Nephron progenitor cell (in vitro differentiated cells): ENCODE results near the gene WAS.
"Not testable (repeated sequence)": the region's sequence is repeated elsewhere in the genome, so short reads cannot be mapped to it uniquely, and the experiment has no call there.

ENCODE experiments used
- DNase-seq: peaks from one replicate; pipeline ENCODE4 v3.0.0; 2021
- H3K27ac Mint-ChIP-seq: 2 replicates; pipeline ENCODE4 v1.8.0; 2021; ENCODE audit warnings: mild to moderate bottlenecking, moderate library complexity, mixed read lengths
- H3K27me3 Mint-ChIP-seq: 2 replicates; pipeline ENCODE4 v1.8.0; 2021; ENCODE audit warnings: mild to moderate bottlenecking, low read depth, mixed read lengths; ENCODE audit not compliant: poor library complexity
- H3K36me3 Mint-ChIP-seq: 2 replicates; pipeline ENCODE4 v1.8.0; 2021; ENCODE audit warnings: low read depth, mixed read lengths
- H3K4me1 Mint-ChIP-seq: 2 replicates; pipeline ENCODE4 v1.8.0; 2021; ENCODE audit warnings: mixed read lengths
- H3K4me3 Mint-ChIP-seq: 2 replicates; pipeline ENCODE4 v1.8.0; 2021; ENCODE audit warnings: mild to moderate bottlenecking, moderate library complexity, mixed read lengths
- H3K9me3 Mint-ChIP-seq: 2 replicates; pipeline ENCODE4 v1.8.0; 2021; ENCODE audit warnings: mild to moderate bottlenecking, moderate library complexity, mixed read lengths
- TF ChIP-seq, protein P1 (sequence below): fragments of 200-600 bp; sonication (generic); IDR thresholded peaks from 2 replicates; pipeline ENCODE4 v1.5.0; 2021; ENCODE audit warnings: antibody characterized with exemption

The WAS gene

GRCh38 chrX:48663241-48663640, 20.4 kb upstream of the WAS start:
- peaks cover 10% of the 10 kb centered on the region for H3K36me3 Mint-ChIP-seq
- TF ChIP-seq, protein P1, sequence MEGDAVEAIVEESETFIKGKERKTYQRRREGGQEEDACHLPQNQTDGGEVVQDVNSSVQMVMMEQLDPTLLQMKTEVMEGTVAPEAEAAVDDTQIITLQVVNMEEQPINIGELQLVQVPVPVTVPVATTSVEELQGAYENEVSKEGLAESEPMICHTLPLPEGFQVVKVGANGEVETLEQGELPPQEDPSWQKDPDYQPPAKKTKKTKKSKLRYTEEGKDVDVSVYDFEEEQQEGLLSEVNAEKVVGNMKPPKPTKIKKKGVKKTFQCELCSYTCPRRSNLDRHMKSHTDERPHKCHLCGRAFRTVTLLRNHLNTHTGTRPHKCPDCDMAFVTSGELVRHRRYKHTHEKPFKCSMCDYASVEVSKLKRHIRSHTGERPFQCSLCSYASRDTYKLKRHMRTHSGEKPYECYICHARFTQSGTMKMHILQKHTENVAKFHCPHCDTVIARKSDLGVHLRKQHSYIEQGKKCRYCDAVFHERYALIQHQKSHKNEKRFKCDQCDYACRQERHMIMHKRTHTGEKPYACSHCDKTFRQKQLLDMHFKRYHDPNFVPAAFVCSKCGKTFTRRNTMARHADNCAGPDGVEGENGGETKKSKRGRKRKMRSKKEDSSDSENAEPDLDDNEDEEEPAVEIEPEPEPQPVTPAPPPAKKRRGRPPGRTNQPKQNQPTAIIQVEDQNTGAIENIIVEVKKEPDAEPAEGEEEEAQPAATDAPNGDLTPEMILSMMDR = no peak
- H3K9me3 Mint-ChIP-seq = peaks cover 47% of the 10 kb centered on the region
- no peak overlapping the region for H3K27ac Mint-ChIP-seq
- peaks cover 1% of the 10 kb centered on the region for H3K4me1 Mint-ChIP-seq
- H3K27me3 Mint-ChIP-seq = peaks cover 3% of the 10 kb centered on the region
- DNase-seq = no peak
- H3K4me3 Mint-ChIP-seq = no peak overlapping the region

DNA sequence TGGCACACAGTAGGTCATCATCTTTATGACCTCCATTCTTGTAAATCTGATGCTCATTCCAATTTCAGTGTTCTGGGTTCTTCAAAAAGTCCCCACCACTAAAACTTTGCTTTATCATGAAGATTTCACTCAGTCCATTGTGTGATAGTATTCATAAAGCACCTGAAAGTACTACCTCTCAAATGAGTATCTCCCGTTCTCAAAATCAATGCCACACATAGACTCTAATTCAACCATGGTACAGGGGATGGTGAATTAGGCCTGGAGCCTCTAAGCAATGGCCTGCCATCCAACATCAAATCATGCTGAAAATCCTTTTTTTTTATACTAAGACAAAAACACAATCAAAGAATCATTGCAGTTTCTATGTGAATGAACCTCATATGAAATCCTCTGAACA, 19.4 kb upstream of the WAS start:
- Mint-ChIP-seq H3K36me3 (peaks cover 10% of the 10 kb centered on the region), H3K9me3 (peaks cover 49% of the 10 kb centered on the region), H3K4me1 (peaks cover 5% of the 10 kb centered on the region), H3K27ac (no peak overlapping the region), H3K27me3 (peaks cover 3% of the 10 kb centered on the region), H3K4me3 (no peak overlapping the region)
- TF ChIP-seq, protein P1 = no peak
- no peak for DNase-seq

- TF ChIP-seq, protein P1 = no peak
- H3K9me3 Mint-ChIP-seq = peaks cover 46% of the 10 kb centered on the region
- H3K4me3 Mint-ChIP-seq = no peak overlapping the region
- H3K4me1 Mint-ChIP-seq = peaks cover 5% of the 10 kb centered on the region
- no peak overlapping the region for H3K27ac Mint-ChIP-seq
- H3K27me3 Mint-ChIP-seq = peaks cover 6% of the 10 kb centered on the region
- H3K36me3 Mint-ChIP-seq = peaks cover 4% of the 10 kb centered on the region
- DNase-seq = no peak
Observed at GRCh38 chrX:48665991-48666390, 17.6 kb upstream of the WAS start.

GRCh38 chrX:48666649-48667048, 16.9 kb upstream of the WAS start:
- H3K36me3 Mint-ChIP-seq = no peaks in the 10 kb centered on the region

DNA sequence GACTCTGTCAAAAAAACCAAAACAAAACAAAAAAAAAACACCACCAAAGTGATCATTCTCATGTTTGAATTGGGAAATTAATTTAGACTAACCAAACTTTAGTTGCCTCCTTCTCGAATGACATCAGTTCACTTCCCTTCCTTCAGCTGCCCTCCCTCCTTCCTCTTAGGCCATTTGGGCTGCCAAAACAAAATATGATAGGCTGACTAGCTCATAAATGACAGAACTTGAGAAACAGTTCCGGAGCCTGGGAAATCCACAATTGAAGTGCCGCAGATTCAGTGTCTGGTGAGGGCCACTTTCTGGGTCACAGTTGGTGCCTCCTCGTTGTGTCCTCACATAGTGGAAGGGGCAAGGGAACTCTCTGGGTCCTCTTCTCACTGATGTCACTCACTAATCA, 16.1 kb upstream of the WAS start:
- Mint-ChIP-seq H3K4me1 (peaks cover 5% of the 10 kb centered on the region), H3K4me3 (no peak overlapping the region), H3K36me3 (no peaks in the 10 kb centered on the region), H3K9me3 (peaks cover 43% of the 10 kb centered on the region), H3K27ac (no peak overlapping the region), H3K27me3 (peaks cover 3% of the 10 kb centered on the region)
- DNase-seq = no peak
- TF ChIP-seq, protein P1 = no peak

More at GRCh38 chrX:48666649-48667048, 16.9 kb upstream of the WAS start:
- no peak for DNase-seq
- Mint-ChIP-seq H3K4me3 (no peak overlapping the region), H3K27ac (no peak overlapping the region), H3K4me1 (peaks cover 5% of the 10 kb centered on the region), H3K9me3 (peaks cover 40% of the 10 kb centered on the region), H3K27me3 (peaks cover 3% of the 10 kb centered on the region)
- TF ChIP-seq, protein P1 = no peak

DNA sequence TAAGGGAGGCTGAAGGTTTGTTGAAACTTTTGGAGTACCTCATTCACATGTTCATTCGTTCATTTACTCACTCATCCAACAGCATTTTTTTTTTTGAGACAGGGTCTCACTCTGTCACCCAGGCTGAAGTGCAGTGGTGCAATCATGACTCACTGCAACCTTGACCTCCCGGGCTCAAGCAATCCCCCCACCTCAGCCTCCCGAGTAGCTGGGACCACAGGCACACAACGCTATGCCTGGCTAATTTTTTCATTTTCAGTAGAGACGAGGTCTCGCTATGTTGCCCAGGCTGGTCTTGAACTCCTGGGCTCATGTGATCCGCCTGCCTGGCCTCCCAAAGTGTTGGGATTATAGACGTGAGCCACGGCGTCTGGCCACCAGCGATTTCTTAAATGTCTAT, 15.4 kb upstream of the WAS start:
- not testable (repeated sequence) for DNase-seq, H3K4me1 Mint-ChIP-seq, H3K36me3 Mint-ChIP-seq, H3K4me3 Mint-ChIP-seq, H3K27me3 Mint-ChIP-seq
- H3K27ac Mint-ChIP-seq = peak overlapping the region; percentile 71
- peaks cover 42% of the 10 kb centered on the region for H3K9me3 Mint-ChIP-seq
